Adipose tissue (tissue), 3 donors: ENCODE results near the gene FLNB. TPM values are rescaled to one million over a fixed set of nuclear protein-coding genes. Genes with fewer than 3 reads are reported as not detected.
A peak's percentile ranks its signal among the peaks of the same experiment; 100 is the strongest.

ENCODE experiments used
- H3K27ac ChIP-seq: one replicate; pipeline ENCODE4 v1.5.1; 2013; ENCODE audit warnings: low read depth, low read length
- WGBS, 3 donors: extraction: QIAGEN DNeasy Blood & Tissue Kit; methylation state at CpG; one replicate each; pipeline ENCODE4 v1.1.7; 2013; 5-methylcytosine and 5-hydroxymethylcytosine counted together
- polyA plus RNA-seq, 3 donors: library from polyadenylated mRNA; stranded (reverse); fragments of 200-250 nt; gene quantifications; one replicate each; pipeline ENCODE4 v1.2.3, GENCODE V29; 2013
- donor health status: healthy with polysubstance abuse.
- donor health status: Bipolar disorder and iron deficiency.
- donor health status: healthy.

Gene FLNB
- polyA plus RNA-seq, 3 donors = 49.8 to 67.5 (median 61.3) TPM

GRCh38 chr3:58063022-58063815 is 55.0 kb downstream of the FLNB start:
- WGBS, 3 donors = 63 to 85% (median 65%) methylated on average over 12 of the region's 12 CpGs
- H3K27ac ChIP-seq = no peak overlapping the region

- H3K27ac ChIP-seq = no peak overlapping the region
- WGBS, 3 donors = 92 to 95% (median 95%) methylated on average over 10 of the region's 10 CpGs
Observed at GRCh38 chr3:58064923-58065638, 56.9 kb downstream of the FLNB start.

GRCh38 chr3:58065700-58066167 is 57.5 kb downstream of the FLNB start:
- 32 to 84% (median 84%) methylated on average over 6 of the region's 6 CpGs for WGBS, 3 donors
- H3K27ac ChIP-seq = peak overlapping the region; percentile 6

GRCh38 chr3:58066842-58067241 is 58.6 kb downstream of the FLNB start:
- WGBS, 3 donors = 34 to 65% (median 54%) methylated on average over 3 of the region's 3 CpGs
- no peak overlapping the region for H3K27ac ChIP-seq

- no peak overlapping the region for H3K27ac ChIP-seq
- 38 to 87% (median 86%) methylated on average over 2 of the region's 2 CpGs for WGBS, 3 donors
Observed at GRCh38 chr3:58068122-58068809, 60.0 kb downstream of the FLNB start.

- H3K27ac ChIP-seq = no peak overlapping the region
- 69 to 87% (median 75%) methylated on average over 7 of the region's 7 CpGs for WGBS, 3 donors
Observed at GRCh38 chr3:58071480-58071971, 63.3 kb downstream of the FLNB start.

- WGBS, 3 donors = 83 to 87% (median 84%) methylated on average over 14 of the region's 14 CpGs
- no peak overlapping the region for H3K27ac ChIP-seq
Observed at GRCh38 chr3:58072052-58072762, 64.0 kb downstream of the FLNB start.

- WGBS, 3 donors = 66 to 86% (median 78%) methylated on average over 3 of the region's 3 CpGs
- H3K27ac ChIP-seq = no peak overlapping the region
Observed at GRCh38 chr3:58072763-58073130, 64.5 kb downstream of the FLNB start.

GRCh38 chr3:58073301-58074108 is 65.3 kb downstream of the FLNB start:
- WGBS, 3 donors = 67 to 76% (median 72%) methylated on average over 8 of the region's 8 CpGs

GRCh38 chr3:58074116-58074715 is 66.0 kb downstream of the FLNB start:
- 56 to 78% (median 60%) methylated on average over 5 of the region's 5 CpGs for WGBS, 3 donors
- no peak overlapping the region for H3K27ac ChIP-seq

More at GRCh38 chr3:58073301-58074108, 65.3 kb downstream of the FLNB start:
- H3K27ac ChIP-seq = no peak overlapping the region

- 53 to 62% (median 58%) methylated on average over 2 of the region's 2 CpGs for WGBS, 3 donors
- H3K27ac ChIP-seq = no peak overlapping the region
Observed at GRCh38 chr3:58074997-58075396, 66.8 kb downstream of the FLNB start.

- no peak overlapping the region for H3K27ac ChIP-seq
Observed at GRCh38 chr3:58077596-58078285, 69.5 kb downstream of the FLNB start.

GRCh38 chr3:58078610-58079009 is 70.4 kb downstream of the FLNB start:
- 93 to 95% (median 94%) methylated on average over 4 of the region's 4 CpGs for WGBS, 3 donors
- H3K27ac ChIP-seq = no peak overlapping the region

GRCh38 chr3:58079773-58080172 is 71.6 kb downstream of the FLNB start:
- no peak overlapping the region for H3K27ac ChIP-seq
- WGBS, 3 donors = 69 to 91% (median 79%) methylated on average over 9 of the region's 9 CpGs

- WGBS, 3 donors = 23 to 76% (median 30%) methylated on average over 7 of the region's 7 CpGs
- no peak overlapping the region for H3K27ac ChIP-seq
Observed at GRCh38 chr3:58082047-58082446, 73.8 kb downstream of the FLNB start.

GRCh38 chr3:58084166-58084565 is 75.9 kb downstream of the FLNB start:
- H3K27ac ChIP-seq = no peak overlapping the region

More at GRCh38 chr3:58084166-58084565, 75.9 kb downstream of the FLNB start:
- 36 to 44% (median 40%) methylated on average over 3 of the region's 4 CpGs for WGBS, 3 donors
